GM18951 (cell line): Measurements from ENCODE around the gene OR2D3.
"Not testable (repeated sequence)": the region's sequence is repeated elsewhere in the genome, so short reads cannot be mapped to it uniquely, and the experiment has no call there.

Source experiments
- POLR2A ChIP-seq: IDR thresholded peaks from 4 replicates; pipeline ENCODE4 v1.6.1; 2011; ENCODE audit warnings: mild to moderate bottlenecking; ENCODE audit not compliant: insufficient read length, insufficient read depth; ENCODE audit errors: extremely low read depth
- in situ Hi-C: fragments of 300-500 bp; cut with MboI; formaldehyde crosslinking; loops from one replicate; pipeline ENCODE4 v1.12.0; 2022; ENCODE audit warnings: low sequenced_read_pairs, mixed read lengths, inconsistent platforms; ENCODE audit not compliant: unreplicated experiment

OR2D3 gene

DNA sequence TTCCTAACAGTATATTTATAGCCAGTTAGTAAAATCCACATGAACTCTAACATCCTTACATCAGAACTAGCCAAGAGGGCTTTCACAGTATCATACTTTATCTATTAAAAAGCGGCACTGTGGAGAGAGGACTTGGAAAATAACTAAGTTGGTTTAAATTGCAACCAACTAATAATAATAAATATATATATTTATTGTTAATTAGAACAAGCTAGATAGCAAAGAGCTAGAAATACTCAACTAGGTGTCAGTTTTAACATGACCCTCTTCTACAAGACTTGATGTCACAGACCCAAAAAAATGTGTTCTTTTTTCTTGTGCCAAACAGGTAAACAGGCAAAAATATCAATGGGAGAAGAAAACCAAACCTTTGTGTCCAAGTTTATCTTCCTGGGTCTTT is at the start of gene OR2D3:
OR2D3 (plus strand) TSS at position 301 of the 400 bp plus-strand sequence; CDS start at position 301, 0 bp downstream.
- in situ Hi-C loops, result no loop called here
- TF ChIP-seq POLR2A, result no peak

GRCh38 chr11:6871278-6871677 is 49.5 kb upstream of the OR2D3 start:
- in situ Hi-C loops, result no loop called here

GRCh38 chr11:6875761-6876160 is 45.0 kb upstream of the OR2D3 start:
- TF ChIP-seq POLR2A, result no peak
- in situ Hi-C loops, result no loop called here

More at GRCh38 chr11:6871278-6871677, 49.5 kb upstream of the OR2D3 start:
- no peak for TF ChIP-seq POLR2A

DNA sequence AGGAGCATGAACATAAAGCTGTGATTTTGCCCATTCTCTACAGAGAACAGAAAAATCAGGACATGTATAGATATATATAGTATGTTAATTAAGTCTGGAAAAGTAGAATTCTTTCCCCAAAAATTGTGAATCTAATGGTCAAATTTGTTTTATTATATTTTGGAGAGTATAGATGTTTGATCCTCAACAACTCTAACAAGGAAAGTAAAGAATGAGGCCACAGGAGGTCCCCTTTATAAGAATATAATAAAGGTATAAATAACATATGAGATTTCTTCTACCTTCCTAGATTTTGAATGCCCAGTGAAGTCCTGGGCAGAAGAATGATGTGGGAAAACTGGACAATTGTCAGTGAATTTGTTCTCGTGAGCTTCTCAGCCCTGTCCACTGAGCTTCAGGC is 44.5 kb upstream of the OR2D3 start, which contains the start of gene OR10A4:
OR10A4 (plus strand) TSS at position 301 of the 400 bp plus-strand sequence; CDS start at position 324, 23 bp downstream.
- no peak for TF ChIP-seq POLR2A
- in situ Hi-C loops, result no loop called here

DNA sequence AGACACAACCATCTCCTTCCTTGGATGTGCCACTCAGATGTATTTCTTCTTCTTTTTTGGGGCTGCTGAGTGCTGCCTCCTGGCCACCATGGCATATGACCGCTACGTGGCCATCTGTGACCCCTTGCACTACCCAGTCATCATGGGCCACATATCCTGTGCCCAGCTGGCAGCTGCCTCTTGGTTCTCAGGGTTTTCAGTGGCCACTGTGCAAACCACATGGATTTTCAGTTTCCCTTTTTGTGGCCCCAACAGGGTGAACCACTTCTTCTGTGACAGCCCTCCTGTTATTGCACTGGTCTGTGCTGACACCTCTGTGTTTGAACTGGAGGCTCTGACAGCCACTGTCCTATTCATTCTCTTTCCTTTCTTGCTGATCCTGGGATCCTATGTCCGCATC is 43.9 kb upstream of the OR2D3 start:
- no peak for TF ChIP-seq POLR2A
- in situ Hi-C loops, result no loop called here

GRCh38 chr11:6882751-6883150 is 38.1 kb upstream of the OR2D3 start:
- in situ Hi-C loops, result no loop called here
- no peak for TF ChIP-seq POLR2A

- in situ Hi-C loops, result not testable (repeated sequence)
Observed at GRCh38 chr11:6887711-6888110, 33.1 kb upstream of the OR2D3 start.

GRCh38 chr11:6888830-6889229 is 32.0 kb upstream of the OR2D3 start:
- no peak for TF ChIP-seq POLR2A
- in situ Hi-C loops, result no loop called here

GRCh38 chr11:6889835-6890234 is 31.0 kb upstream of the OR2D3 start:
- in situ Hi-C loops, result no loop called here

GRCh38 chr11:6892400-6892799 is 28.4 kb upstream of the OR2D3 start, which contains the start of gene OR2D2:
Gene OR2D2, minus strand, starts transcription at chr11:6892500. Its CDS starts 0 bp downstream, at chr11:6892500.
- TF ChIP-seq POLR2A, result no peak
- in situ Hi-C loops, result no loop called here

More at GRCh38 chr11:6889835-6890234, 31.0 kb upstream of the OR2D3 start:
- TF ChIP-seq POLR2A, result no peak

DNA sequence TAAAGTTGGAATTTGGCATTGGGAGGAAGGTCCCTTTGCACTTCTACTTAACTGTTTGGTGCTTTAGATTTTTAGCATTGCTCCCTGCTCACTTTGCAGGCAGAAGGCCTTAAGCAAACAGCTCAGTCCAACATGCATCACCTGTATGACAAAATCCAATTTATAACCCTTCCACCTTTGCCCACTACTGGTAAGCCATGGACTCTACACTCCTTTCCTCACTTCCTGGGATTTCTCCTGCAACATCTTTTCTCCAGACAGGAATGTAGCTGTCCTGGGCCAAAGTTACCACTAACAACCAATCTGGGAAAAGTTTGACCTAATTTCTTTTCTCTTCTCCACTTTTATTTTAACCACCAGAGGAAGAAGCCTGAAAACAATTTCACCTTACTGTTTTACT is 26.7 kb upstream of the OR2D3 start:
- no peak for TF ChIP-seq POLR2A
- in situ Hi-C loops, result no loop called here

GRCh38 chr11:6895010-6895409 is 25.8 kb upstream of the OR2D3 start:
- TF ChIP-seq POLR2A, result no peak
- in situ Hi-C loops, result no loop called here

GRCh38 chr11:6898911-6899310 is 21.9 kb upstream of the OR2D3 start:
- TF ChIP-seq POLR2A, result no peak
- in situ Hi-C loops, result no loop called here

GRCh38 chr11:6900327-6900999 is 20.3 kb upstream of the OR2D3 start:
- no peak for TF ChIP-seq POLR2A
- in situ Hi-C loops, result no loop called here

GRCh38 chr11:6904804-6905203 is 16.0 kb upstream of the OR2D3 start:
- in situ Hi-C loops, result not testable (repeated sequence)
